GM18526 (cell line): ENCODE data around the gene SULF2.

Experiments
- POLR2A ChIP-seq: IDR thresholded peaks from 3 replicates; pipeline ENCODE4 v1.6.1; 2011; ENCODE audit not compliant: insufficient read length; ENCODE audit errors: extremely low read depth

Gene SULF2

DNA sequence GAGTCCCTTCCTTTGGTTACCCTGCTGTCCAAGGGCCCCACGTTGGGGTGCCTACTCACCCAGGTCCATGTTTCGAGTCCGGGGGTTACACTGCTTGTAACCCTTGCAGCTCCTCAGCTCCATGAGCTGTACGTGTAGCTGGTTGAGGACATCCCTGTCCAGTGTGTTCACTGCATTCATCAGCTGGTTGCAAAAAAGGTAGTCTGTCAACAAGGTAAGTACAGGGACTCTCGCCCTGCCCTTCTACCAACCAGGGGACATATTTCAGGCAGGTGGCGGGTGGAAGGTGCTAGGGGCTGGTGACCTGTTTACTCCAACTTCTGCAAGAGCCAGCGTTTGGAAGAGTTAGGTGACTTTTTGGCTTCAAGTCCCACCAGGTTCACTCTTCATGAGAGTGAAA lies 123.6 kb downstream of the SULF2 start:
- no peak for TF ChIP-seq POLR2A

DNA sequence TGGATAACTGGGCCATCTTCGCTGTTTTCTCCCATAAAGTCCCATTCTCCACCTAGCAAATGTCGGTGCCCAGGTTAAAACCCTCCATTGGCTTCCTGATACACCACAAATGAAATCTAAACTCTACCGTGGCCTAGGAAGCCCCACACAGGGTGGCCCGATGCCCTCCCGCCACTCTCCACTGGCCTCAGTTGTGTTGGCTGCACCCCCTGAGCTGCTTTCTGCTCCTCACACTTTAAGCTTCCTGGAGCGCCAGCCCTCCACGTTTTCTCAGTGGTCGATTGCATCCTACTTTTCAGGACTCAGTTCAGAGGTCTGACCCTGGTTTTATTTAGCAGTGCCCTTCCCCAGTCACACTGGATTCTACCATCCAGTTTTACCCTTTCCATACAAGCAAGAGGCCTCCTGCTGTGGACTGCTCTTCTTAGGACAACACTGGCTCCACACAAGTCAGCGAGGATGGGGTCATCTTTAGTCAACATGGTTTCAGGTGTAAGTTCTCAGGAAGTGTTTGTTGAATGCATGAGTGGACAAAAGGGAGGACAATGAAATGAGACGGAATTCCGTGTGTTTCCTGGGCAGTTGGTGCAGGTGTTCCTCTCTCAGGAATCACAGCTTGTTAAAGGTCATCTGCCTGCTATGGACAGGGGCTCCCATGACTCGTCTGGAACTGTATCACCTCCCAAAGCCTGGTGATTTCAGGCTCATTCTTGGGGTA lies 124.1 kb downstream of the SULF2 start:
- TF ChIP-seq POLR2A: no peak

- no peak for TF ChIP-seq POLR2A
Measured at GRCh38 chr20:47660602-47660905, 124.7 kb downstream of the SULF2 start.

DNA sequence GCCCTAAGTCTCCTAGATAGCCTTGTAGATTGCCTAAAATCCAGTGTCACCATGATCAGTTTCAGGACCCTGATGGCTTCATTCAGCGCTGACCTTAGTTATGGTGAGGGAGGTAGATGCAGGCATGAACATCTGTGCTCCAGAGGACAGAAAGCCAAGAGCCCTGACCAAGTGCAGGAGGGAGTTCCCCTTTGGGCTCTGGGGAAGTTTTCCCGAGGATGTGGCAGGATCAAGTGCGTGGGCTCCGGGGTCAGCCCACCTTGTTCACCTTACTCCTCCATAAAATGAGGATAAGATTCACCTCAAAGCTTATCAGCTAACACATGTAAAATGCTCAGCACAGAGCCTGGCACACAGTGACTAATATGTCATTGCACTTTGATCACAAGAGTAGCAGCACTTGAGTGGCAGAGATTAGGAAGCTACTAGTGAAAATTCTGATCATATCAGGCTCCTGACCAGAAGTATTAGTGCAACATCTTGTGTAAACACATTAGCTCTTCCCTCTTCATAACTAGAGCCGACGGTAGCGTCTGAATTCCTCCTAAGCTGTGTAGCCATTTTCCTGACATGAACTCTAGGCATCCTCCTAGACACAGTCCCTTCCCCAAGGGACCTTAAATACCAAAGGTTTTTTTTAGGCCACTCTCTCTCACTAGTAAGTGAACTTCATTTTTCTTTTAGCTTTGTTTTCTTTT lies 125.2 kb downstream of the SULF2 start:
- no peak for TF ChIP-seq POLR2A

GRCh38 chr20:47656318-47656717 lies 129.0 kb downstream of the SULF2 start:
- TF ChIP-seq POLR2A: no peak

- TF ChIP-seq POLR2A: no peak
Measured at GRCh38 chr20:47655635-47656034, 129.6 kb downstream of the SULF2 start.

DNA sequence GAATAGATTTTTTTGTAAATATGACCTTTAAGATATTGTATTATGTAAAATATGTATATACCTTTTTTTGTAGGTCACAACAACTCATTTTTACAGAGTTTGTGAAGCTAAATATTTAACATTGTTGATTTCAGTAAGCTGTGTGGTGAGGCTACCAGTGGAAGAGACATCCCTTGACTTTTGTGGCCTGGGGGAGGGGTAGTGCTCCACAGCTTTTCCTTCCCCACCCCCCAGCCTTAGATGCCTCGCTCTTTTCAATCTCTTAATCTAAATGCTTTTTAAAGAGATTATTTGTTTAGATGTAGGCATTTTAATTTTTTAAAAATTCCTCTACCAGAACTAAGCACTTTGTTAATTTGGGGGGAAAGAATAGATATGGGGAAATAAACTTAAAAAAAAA lies 130.9 kb downstream of the SULF2 start:
- TF ChIP-seq POLR2A: no peak

DNA sequence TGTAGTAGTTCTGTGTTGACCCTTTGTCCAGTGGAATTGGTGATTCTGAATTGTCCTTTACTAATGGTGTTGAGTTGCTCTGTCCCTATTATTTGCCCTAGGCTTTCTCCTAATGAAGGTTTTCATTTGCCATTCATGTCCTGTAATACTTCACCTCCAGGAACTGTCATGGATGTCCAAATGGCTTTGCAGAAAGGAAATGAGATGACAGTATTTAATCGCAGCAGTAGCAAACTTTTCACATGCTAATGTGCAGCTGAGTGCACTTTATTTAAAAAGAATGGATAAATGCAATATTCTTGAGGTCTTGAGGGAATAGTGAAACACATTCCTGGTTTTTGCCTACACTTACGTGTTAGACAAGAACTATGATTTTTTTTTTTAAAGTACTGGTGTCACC lies 131.4 kb downstream of the SULF2 start:
- TF ChIP-seq POLR2A: no peak

- TF ChIP-seq POLR2A: no peak
Measured at GRCh38 chr20:47652794-47653193, 132.5 kb downstream of the SULF2 start.

DNA sequence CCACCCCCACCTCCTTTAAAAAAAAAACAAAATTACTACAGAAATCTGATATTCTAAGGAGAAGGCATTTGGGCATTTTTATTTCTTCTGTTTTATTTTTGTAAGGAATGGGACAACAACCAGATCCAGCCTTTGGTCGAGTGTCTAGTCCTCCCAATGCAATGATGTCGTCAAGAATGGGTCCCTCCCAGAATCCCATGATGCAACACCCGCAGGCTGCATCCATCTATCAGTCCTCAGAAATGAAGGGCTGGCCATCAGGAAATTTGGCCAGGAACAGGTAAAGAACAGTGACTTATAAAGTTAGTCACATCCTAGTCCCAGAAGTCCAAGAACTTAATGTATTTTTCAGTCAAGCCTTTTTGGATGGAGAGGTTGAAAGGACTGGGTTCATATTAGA lies 133.0 kb downstream of the SULF2 start:
- TF ChIP-seq POLR2A: no peak

DNA sequence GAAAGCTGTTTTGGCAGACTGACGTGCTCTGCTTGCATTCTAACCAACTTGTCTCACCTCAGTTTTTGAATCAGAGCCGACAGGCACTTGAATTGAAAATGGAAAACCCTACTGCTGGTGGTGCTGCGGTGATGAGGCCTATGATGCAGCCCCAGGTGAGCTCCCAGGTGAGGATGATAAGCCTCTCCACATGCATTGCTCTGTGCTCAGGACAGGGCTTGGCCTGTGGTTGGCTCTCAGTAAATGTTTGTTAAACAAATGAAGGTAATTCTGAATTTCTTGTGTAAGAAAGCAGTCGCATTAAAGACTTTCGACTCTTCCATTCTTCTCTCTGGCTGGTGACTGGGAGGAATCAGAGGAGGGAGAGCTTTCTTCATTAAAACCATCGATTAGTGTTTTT lies 136.3 kb downstream of the SULF2 start:
- no peak for TF ChIP-seq POLR2A

GRCh38 chr20:47647994-47648393 lies 137.3 kb downstream of the SULF2 start:
- no peak for TF ChIP-seq POLR2A

GRCh38 chr20:47645632-47646031 lies 139.6 kb downstream of the SULF2 start:
- no peak for TF ChIP-seq POLR2A

GRCh38 chr20:47642624-47643023 lies 142.7 kb downstream of the SULF2 start:
- TF ChIP-seq POLR2A: no peak

DNA sequence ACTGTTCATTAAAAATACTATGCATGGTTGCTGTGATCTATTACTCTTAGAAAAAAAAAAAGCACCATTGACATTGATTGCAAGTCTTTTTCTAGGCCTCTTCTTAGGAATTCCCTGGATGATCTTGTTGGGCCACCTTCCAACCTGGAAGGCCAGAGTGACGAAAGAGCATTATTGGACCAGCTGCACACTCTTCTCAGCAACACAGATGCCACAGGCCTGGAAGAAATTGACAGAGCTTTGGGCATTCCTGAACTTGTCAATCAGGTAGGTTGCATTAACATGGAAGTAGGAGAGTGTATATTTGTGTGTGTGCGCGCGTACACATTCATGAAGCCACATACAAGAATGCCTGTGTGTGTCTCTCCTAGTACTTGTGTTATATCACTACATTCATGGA lies 143.2 kb downstream of the SULF2 start:
- no peak for TF ChIP-seq POLR2A

- no peak for TF ChIP-seq POLR2A
Measured at GRCh38 chr20:47638851-47639250, 146.4 kb downstream of the SULF2 start.

DNA sequence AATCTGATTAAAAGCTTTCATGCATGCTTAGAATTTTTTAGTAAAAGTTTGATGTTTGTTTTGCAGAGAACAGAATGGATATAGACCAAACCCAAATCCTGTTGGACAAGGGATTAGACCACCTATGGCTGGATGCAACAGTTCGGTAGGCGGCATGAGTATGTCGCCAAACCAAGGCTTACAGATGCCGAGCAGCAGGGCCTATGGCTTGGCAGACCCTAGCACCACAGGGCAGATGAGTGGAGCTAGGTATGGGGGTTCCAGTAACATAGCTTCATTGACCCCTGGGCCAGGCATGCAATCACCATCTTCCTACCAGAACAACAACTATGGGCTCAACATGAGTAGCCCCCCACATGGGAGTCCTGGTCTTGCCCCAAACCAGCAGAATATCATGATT lies 150.0 kb downstream of the SULF2 start:
- no peak for TF ChIP-seq POLR2A
